HEK293 (cell line): ENCODE measurements around the gene DYNLL1.

ENCODE experiments used
- CTCF ChIP-seq: fragments of 450-650 bp; formaldehyde crosslinking; IDR thresholded peaks from 2 replicates; pipeline ENCODE4 v1.5.1; 2016; ENCODE audit warnings: missing biosample characterization, missing genetic modification characterization
- KLF16 ChIP-seq: fragments of 450-650 bp; formaldehyde crosslinking; IDR thresholded peaks from 2 replicates; pipeline ENCODE4 v1.5.1; 2017; ENCODE audit warnings: missing biosample characterization, missing genetic modification characterization
- REST ChIP-seq: fragments of 450-650 bp; formaldehyde crosslinking; IDR thresholded peaks from 2 replicates; pipeline ENCODE4 v1.5.1; 2016; ENCODE audit warnings: missing biosample characterization, missing genetic modification characterization
- SCRT2 ChIP-seq: fragments of 450-650 bp; formaldehyde crosslinking; IDR thresholded peaks from 2 replicates; pipeline ENCODE4 v1.5.1; 2016; ENCODE audit warnings: missing biosample characterization, missing genetic modification characterization
- TRIM28 ChIP-seq: IDR thresholded peaks from 2 replicates; pipeline ENCODE4 v1.6.1; 2011; ENCODE audit warnings: low read length, control low read depth, borderline replicate concordance
- YY2 ChIP-seq: fragments of 450-650 bp; formaldehyde crosslinking; IDR thresholded peaks from 2 replicates; pipeline ENCODE4 v1.5.1; 2016; ENCODE audit warnings: missing biosample characterization, missing genetic modification characterization
- ZEB2 ChIP-seq: fragments of 450-650 bp; formaldehyde crosslinking; IDR thresholded peaks from 2 replicates; pipeline ENCODE4 v1.5.1; 2016; ENCODE audit warnings: missing biosample characterization, missing genetic modification characterization
- ZFP41 ChIP-seq: fragments of 450-650 bp; formaldehyde crosslinking; IDR thresholded peaks from 2 replicates; pipeline ENCODE4 v1.5.1; 2016; ENCODE audit warnings: missing biosample characterization, missing genetic modification characterization, borderline replicate concordance
- ZNF274 ChIP-seq, 2 experiments: fragments of 200-500 bp in 1 of 2; fragments of 450-650 bp in 1 of 2; sonication (Bioruptor generic) in 1 of 2; formaldehyde crosslinking in 1 of 2; IDR thresholded peaks; 2 replicates each; pipeline versions ENCODE4 v1.5.1 to v1.6.1; 2014 to 2016; ENCODE audit warnings: borderline replicate concordance in 1 of 2, inconsistent platforms in 1 of 2, low read length in 1 of 2, missing biosample characterization in 1 of 2, missing genetic modification characterization in 1 of 2
- ZNF37A ChIP-seq: fragments of 450-650 bp; IDR thresholded peaks from 2 replicates; pipeline ENCODE4 v1.5.1; 2018; ENCODE audit warnings: missing biosample characterization, missing genetic modification characterization
- ZNF510 ChIP-seq: fragments of 450-650 bp; formaldehyde crosslinking; IDR thresholded peaks from 2 replicates; pipeline ENCODE4 v1.5.1; 2018; ENCODE audit warnings: mild to moderate bottlenecking, missing genetic modification characterization, missing biosample characterization; ENCODE audit not compliant: insufficient replicate concordance
- ZNF610 ChIP-seq: fragments of 450-650 bp; formaldehyde crosslinking; IDR thresholded peaks from 2 replicates; pipeline ENCODE4 v1.5.1; 2016; ENCODE audit warnings: missing biosample characterization, missing genetic modification characterization, borderline replicate concordance
- ZNF626 ChIP-seq: fragments of 450-650 bp; sonication (Bioruptor Pico); formaldehyde crosslinking; IDR thresholded peaks from 2 replicates; pipeline ENCODE4 v1.5.1; 2018; ENCODE audit warnings: missing biosample characterization, missing genetic modification characterization, inconsistent platforms
- ZNF704 ChIP-seq: fragments of 450-650 bp; formaldehyde crosslinking; IDR thresholded peaks from 2 replicates; pipeline ENCODE4 v1.5.1; 2016; ENCODE audit warnings: missing biosample characterization, missing genetic modification characterization
- TF ChIP-seq, protein P1 (sequence below): fragments of 450-650 bp; formaldehyde crosslinking; IDR thresholded peaks from 2 replicates; pipeline ENCODE4 v1.5.1; 2017; ENCODE audit warnings: missing biosample characterization, missing genetic modification characterization
- TF ChIP-seq, protein P2 (sequence below): fragments of 450-650 bp; formaldehyde crosslinking; conservative IDR thresholded peaks from 2 replicates; pipeline ENCODE4 v1.5.1; 2016; ENCODE audit warnings: low read depth, missing biosample characterization, missing genetic modification characterization
- TF ChIP-seq, protein P3 (sequence below): fragments of 450-650 bp; formaldehyde crosslinking; IDR thresholded peaks from 2 replicates; pipeline ENCODE4 v1.5.1; 2016; ENCODE audit warnings: missing biosample characterization, missing genetic modification characterization
- TF ChIP-seq, protein P4 (sequence below): fragments of 450-650 bp; formaldehyde crosslinking; IDR thresholded peaks from 2 replicates; pipeline ENCODE4 v1.5.1; 2016; ENCODE audit warnings: missing biosample characterization, missing genetic modification characterization

DYNLL1 gene

DNA sequence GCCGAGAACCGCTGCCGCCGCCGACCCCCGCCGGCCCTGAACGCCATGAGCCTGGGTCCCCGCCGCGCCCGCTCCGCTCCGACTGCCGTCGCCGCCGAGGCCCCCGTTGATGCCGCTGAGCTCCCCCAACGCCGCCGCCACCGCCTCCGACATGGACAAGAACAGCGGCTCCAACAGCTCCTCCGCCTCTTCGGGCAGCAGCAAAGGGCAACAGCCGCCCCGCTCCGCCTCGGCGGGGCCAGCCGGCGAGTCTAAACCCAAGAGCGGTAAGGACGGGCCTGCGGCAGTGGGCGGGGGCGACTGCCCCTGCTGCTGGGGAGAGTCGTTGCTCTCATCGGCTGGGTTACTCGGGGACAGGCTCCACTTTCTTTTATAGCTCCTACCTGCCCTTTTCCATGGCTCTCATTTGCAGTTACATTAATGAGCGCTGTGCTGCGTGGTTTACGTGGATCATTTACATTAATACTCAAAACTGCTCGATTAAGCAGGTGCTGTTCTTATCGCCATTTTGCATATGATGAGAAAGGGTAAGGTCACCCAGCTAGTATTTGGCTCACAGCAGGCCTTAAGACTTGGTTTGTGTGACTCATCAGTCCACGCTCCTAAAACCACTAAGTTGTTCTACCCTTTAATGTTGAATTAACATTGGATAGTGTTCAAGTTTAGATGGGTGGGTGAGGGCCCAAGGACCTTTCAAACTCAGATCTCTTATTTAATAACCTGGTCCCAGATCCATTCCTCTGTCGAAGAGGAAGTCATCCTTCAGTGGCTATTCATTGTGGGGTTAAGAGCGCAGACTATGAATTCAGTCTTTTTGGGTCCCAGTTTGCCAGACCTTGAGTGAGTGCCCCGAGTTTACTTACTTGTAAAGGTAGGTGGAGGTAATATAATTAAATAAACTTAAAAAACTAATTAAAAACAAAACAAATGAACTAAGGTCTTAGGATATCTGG, 39.1 kb downstream of the DYNLL1 start (continued):
- TF ChIP-seq, protein P1, sequence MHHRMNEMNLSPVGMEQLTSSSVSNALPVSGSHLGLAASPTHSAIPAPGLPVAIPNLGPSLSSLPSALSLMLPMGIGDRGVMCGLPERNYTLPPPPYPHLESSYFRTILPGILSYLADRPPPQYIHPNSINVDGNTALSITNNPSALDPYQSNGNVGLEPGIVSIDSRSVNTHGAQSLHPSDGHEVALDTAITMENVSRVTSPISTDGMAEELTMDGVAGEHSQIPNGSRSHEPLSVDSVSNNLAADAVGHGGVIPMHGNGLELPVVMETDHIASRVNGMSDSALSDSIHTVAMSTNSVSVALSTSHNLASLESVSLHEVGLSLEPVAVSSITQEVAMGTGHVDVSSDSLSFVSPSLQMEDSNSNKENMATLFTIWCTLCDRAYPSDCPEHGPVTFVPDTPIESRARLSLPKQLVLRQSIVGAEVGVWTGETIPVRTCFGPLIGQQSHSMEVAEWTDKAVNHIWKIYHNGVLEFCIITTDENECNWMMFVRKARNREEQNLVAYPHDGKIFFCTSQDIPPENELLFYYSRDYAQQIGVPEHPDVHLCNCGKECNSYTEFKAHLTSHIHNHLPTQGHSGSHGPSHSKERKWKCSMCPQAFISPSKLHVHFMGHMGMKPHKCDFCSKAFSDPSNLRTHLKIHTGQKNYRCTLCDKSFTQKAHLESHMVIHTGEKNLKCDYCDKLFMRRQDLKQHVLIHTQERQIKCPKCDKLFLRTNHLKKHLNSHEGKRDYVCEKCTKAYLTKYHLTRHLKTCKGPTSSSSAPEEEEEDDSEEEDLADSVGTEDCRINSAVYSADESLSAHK: no peak
- TF ChIP-seq ZFP41 (tag by site-specific recombination) (no peak), KLF16 (tag by site-specific recombination) (peak; percentile 44; the same call in 1 of the 2 replicates), ZNF510 (no peak), ZNF704 (tag by site-specific recombination) (no peak), YY2 (tag by site-specific recombination) (no peak), REST (no peak; the same call in 1 of the 2 replicates), CTCF (peak; percentile 46; the same call in 1 of the 2 replicates), ZNF37A (no peak), ZNF610 (no peak), ZNF274 (IDR thresholded peaks at IDR 0.05; ENCODE audit: low read length) (no peak), ZNF274 (tag by site-specific recombination; IDR thresholded peaks at IDR 0.05; ENCODE audit: borderline replicate concordance) (no peak), ZNF626 (tag by site-specific recombination) (no peak), SCRT2 (tag by site-specific recombination) (no peak), TRIM28 (no peak), ZEB2 (peak; percentile 63; the same call in 1 of the 2 replicates)
- TF ChIP-seq, protein P2, sequence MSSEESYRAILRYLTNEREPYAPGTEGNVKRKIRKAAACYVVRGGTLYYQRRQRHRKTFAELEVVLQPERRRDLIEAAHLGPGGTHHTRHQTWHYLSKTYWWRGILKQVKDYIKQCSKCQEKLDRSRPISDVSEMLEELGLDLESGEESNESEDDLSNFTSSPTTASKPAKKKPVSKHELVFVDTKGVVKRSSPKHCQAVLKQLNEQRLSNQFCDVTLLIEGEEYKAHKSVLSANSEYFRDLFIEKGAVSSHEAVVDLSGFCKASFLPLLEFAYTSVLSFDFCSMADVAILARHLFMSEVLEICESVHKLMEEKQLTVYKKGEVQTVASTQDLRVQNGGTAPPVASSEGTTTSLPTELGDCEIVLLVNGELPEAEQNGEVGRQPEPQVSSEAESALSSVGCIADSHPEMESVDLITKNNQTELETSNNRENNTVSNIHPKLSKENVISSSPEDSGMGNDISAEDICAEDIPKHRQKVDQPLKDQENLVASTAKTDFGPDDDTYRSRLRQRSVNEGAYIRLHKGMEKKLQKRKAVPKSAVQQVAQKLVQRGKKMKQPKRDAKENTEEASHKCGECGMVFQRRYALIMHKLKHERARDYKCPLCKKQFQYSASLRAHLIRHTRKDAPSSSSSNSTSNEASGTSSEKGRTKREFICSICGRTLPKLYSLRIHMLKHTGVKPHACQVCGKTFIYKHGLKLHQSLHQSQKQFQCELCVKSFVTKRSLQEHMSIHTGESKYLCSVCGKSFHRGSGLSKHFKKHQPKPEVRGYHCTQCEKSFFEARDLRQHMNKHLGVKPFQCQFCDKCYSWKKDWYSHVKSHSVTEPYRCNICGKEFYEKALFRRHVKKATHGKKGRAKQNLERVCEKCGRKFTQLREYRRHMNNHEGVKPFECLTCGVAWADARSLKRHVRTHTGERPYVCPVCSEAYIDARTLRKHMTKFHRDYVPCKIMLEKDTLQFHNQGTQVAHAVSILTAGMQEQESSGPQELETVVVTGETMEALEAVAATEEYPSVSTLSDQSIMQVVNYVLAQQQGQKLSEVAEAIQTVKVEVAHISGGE (tag by site-specific recombination): 0 out of 2 replicates have a peak, but pooled peaks have one; percentile 1
- TF ChIP-seq, protein P3, sequence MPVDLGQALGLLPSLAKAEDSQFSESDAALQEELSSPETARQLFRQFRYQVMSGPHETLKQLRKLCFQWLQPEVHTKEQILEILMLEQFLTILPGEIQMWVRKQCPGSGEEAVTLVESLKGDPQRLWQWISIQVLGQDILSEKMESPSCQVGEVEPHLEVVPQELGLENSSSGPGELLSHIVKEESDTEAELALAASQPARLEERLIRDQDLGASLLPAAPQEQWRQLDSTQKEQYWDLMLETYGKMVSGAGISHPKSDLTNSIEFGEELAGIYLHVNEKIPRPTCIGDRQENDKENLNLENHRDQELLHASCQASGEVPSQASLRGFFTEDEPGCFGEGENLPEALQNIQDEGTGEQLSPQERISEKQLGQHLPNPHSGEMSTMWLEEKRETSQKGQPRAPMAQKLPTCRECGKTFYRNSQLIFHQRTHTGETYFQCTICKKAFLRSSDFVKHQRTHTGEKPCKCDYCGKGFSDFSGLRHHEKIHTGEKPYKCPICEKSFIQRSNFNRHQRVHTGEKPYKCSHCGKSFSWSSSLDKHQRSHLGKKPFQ (tag by site-specific recombination): no peak
- TF ChIP-seq, protein P4, sequence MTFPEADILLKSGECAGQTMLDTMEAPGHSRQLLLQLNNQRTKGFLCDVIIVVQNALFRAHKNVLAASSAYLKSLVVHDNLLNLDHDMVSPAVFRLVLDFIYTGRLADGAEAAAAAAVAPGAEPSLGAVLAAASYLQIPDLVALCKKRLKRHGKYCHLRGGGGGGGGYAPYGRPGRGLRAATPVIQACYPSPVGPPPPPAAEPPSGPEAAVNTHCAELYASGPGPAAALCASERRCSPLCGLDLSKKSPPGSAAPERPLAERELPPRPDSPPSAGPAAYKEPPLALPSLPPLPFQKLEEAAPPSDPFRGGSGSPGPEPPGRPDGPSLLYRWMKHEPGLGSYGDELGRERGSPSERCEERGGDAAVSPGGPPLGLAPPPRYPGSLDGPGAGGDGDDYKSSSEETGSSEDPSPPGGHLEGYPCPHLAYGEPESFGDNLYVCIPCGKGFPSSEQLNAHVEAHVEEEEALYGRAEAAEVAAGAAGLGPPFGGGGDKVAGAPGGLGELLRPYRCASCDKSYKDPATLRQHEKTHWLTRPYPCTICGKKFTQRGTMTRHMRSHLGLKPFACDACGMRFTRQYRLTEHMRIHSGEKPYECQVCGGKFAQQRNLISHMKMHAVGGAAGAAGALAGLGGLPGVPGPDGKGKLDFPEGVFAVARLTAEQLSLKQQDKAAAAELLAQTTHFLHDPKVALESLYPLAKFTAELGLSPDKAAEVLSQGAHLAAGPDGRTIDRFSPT (tag by site-specific recombination): peak; percentile 37; the same call in 1 of the 2 replicates
